ELF-1 (cell line): Measurements from ENCODE around the gene TRIM29.

ENCODE experiments used
- DNase-seq: peaks from one replicate; pipeline ENCODE4 v3.0.0-alpha.2; 2016; ENCODE audit warnings: low read depth, low spot score

TRIM29 gene

GRCh38 chr11:120097721-120098385, 40.1 kb downstream of the TRIM29 start:
- DNase-seq = no peak

- peak; percentile 87 for DNase-seq
Observed at GRCh38 chr11:120096369-120097191, 41.3 kb downstream of the TRIM29 start.

GRCh38 chr11:120095516-120095915, 42.4 kb downstream of the TRIM29 start:
- no peak for DNase-seq

GRCh38 chr11:120091701-120092100, 46.2 kb downstream of the TRIM29 start:
- DNase-seq = no peak

GRCh38 chr11:120091121-120091520, 46.8 kb downstream of the TRIM29 start:
- DNase-seq = no peak

DNA sequence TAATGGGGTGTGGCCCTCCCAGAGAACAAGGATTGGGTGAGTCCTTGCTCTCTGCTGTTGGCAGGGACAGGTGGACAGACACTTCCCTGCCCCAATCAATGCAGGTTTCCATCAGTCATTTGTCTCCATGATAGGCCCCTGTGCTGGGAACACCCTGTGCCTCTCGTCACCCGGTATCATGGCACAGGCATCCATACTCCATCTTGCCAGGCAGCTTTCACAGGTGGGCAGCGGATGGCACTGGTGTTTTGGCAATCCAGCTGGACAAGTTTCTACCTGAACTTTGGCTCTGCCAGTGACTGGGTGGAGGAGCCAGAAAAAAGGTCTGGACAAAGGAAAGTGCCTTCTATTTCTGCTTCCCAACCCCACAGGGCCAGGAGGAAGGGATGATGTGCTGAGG, 47.5 kb downstream of the TRIM29 start:
- DNase-seq = no peak

- no peak for DNase-seq
Observed at GRCh38 chr11:120089036-120090001, 48.6 kb downstream of the TRIM29 start.

- DNase-seq = no peak
Observed at GRCh38 chr11:120088056-120088455, 49.9 kb downstream of the TRIM29 start.

DNA sequence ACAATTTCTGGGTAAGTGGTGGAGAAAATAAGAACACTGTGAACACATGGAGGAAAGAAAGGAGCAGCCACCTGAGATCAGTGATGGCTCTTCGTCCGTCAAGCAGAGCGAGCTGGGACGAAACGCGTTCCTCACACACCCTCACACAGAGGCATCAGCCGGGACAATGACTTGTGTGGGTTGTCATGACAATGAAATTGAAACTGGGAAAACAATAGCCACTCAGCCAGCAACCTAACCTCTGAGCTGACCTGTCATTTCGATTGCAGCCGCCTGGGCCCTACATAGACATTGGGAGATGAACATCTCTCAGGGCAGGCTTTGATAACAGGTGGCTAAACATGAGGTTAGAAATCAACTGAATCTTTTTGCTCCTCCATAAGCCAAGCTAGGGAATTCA, 51.3 kb downstream of the TRIM29 start:
- DNase-seq = no peak

DNA sequence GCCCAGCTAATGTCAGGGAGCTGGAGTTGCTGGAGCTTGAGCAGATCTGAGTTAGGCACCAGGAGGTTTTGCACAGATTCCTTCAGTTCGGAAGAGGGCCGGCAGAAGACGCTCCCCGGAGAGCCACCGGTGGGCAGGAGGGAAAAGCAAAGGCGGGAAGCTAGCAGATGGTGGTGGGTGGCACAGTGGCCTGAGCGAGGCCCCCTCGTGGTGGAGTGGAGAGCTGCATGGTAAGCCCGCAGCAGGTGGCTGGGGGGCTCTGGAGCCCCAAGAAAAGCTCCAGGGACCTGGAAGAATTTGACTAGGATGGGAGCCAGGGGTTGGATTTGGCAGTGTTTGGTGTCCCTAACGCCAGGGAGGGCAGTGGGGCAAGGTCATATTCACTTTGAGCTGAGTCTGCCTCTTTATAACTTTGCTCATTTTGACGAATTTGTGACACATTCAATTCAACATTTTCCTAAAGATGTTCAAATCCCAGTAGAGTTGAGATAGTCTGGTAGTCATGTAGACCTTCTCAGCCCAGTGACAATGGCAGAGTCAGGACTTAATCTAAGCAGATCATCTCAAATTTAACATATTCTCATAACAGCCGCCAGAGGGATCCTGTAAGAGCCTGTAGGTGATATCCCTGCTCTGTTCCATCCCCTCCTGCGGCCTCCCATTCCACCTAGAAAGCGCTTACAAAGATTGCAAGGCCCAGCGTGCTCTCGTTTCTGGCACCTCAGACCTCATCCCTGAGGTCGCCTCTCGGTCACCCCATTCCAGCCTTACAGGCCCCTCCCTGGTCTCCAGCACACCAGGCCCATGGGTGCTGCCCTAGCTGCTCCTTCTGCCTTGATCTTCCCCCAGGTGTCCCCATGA, 57.9 kb downstream of the TRIM29 start:
- DNase-seq = peak; percentile 56

DNA sequence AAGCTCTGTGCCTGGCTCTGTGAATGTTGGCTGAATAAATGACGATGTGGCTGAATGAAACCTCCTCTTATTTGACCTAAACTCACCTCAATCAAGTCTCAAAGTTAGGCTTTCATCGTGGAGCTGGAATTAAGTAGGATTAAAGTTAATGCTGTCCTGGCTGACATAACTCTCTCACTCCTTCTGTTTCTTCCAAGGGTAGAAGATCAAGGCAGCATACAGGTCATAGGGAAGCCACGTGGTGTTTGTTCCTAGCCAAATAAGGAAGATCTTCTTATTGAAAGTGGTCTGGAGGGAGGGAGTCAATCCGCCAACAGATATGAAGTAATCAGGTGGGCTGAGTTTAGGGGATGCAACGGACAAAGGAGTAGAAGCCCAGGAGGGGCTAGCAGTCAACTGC, 59.5 kb downstream of the TRIM29 start:
- DNase-seq = no peak

- no peak for DNase-seq
Observed at GRCh38 chr11:120074076-120074475, 63.8 kb downstream of the TRIM29 start.

DNA sequence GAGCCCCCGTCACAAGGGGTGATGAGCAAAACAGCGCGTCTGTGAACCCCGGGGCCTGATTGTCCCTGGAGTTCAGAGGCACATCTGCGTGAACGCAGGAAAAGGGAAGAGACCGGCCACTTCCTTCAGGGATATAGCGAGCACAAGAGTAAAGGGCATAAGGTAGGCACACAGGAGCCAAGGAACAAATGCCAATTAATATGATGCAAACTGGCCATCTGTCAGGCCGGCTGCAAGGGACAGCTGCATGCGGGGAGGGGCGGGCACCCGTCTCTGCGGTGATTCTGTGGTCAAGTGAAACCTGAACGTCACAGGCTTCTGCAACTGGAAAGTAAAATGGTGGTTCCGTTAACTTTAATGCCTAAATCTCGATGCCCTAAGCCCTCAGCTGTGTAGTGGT, 64.7 kb downstream of the TRIM29 start:
- DNase-seq = no peak

DNA sequence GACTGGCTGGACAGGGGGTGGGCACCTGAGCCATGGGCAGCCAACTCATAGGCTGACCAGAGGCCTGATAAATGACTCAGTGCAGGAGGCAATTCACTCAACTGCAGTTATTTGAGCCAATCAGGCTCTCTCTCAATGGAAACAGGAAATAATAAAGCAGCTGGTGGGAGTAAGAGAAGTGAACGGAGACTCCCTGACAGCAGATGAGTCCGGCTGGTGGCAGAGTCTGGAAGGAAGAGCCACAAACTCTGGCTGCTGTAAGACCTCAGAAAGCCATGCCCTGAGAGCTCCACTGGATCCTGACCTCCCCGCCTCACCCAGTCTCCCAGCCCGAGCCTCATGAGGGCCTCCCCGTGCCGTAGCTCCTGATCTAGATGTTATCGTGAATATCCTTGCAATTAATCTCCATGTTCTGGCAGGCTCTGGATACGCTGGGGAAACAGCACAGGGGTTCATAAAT, 69.8 kb downstream of the TRIM29 start:
- no peak for DNase-seq

DNA sequence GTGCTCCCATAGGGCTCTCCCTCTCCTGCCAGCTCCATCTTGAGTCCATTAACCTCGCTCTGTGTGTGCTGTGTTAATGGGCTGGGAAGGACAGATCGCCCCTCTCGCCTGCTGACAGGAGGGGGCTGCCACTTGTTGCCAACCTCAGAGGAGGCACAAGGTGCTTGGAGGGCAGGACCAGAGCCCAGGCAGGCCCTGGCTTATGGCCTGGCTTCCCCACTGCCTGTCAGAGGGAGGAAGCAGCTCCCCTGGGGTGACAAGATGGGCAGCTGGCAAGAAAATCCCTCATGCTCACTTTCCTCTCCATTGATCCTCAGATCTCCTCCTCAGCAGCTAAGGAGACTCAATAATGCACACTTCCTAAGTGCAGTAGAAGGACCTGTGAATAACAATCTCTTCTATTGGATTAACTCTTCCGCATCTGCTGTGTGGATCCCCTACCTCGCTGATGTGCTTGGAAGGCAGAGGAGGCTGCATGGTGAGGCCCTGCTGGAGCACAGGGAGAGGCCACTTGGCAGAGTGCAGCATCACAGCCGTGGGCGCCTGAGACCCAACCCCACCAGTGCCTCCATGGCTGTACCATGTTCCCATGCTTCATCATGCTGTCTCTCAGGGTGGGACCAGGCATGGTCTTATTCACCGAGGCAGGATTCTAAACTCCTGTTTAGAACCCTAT, 70.3 kb downstream of the TRIM29 start:
- no peak for DNase-seq

DNA sequence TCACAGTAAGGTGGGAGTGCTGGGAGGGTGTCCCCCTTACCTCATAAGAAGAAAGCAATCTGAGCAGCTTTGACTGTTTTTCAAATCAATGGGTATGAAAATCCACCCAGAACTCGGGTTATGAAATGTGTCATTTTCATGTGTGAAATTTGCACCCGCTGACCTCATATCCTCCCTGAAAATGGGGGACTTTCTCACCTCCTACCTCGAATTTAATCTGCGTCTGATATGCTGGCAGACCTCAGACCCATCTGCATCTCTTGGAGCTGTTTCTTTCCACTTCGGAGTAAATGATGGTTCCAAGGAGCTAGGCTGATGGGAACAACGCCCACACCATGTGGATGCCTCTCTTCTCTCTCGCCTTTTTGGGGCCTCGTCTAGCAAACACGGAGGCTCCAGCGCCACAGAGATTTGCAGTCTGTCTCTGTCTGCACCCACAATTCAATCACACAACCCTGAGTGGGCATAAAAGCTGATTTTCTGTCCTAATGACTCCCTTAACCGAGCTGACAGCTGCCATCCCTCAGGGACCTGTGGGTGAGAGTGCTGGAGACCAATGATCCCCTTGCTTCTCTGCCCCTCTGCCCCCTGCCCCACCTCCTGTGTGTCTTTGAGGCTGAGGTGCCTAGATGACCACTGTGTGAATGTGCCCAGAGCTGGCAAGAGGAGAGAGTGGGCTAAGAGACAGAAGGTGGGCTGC, 71.0 kb downstream of the TRIM29 start:
- DNase-seq = no peak

DNA sequence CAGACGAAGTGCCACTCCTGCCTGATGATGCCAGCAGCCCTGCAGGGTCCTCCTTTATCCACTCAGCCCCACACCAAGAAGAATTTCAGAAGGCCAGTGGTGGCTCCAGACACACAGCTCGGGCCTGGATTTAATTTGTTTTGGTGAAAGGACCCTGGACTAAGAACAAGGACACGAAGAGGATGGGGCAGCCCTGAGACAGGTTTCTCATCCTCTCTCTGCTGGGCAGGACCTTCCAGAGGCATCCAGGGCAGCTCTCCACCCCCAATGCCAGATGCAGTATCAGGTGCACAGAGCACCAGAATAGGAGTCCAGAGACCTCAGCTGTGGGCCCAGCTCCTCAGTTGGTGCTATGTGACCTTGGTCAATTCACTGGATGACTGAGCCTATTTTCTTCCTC, 72.0 kb downstream of the TRIM29 start:
- DNase-seq = no peak

- DNase-seq = no peak
Observed at GRCh38 chr11:120065176-120065575, 72.7 kb downstream of the TRIM29 start.

DNA sequence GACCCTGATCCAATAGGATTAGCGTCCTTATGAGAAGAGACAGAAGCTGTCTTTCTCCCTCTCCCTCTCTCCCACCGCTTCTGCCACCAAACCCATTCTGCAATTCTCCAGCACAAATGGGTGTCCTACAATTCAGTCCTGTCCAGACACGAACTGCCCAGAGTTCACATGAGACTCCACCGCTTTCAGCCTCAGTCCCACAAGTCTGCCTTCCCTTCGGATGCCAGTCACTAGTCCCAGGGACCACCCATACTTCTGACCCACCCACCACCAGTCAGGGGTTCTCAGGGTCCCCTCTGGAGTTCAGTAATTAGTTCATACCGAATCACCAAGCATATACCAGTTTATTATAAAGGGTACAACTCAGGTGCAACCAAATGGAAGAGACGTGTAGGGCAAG, 73.6 kb downstream of the TRIM29 start:
- DNase-seq = no peak
